GM19328 (cell line): ENCODE data around the gene SERPINB12.

Experiments used
- ATAC-seq: cut with Tn5 transposase; IDR thresholded peaks from one replicate; pipeline ENCODE4 v1.9.1; 2021; ENCODE audit warnings: mild to moderate bottlenecking, moderate library complexity; ENCODE audit not compliant: unreplicated experiment

The SERPINB12 gene

DNA sequence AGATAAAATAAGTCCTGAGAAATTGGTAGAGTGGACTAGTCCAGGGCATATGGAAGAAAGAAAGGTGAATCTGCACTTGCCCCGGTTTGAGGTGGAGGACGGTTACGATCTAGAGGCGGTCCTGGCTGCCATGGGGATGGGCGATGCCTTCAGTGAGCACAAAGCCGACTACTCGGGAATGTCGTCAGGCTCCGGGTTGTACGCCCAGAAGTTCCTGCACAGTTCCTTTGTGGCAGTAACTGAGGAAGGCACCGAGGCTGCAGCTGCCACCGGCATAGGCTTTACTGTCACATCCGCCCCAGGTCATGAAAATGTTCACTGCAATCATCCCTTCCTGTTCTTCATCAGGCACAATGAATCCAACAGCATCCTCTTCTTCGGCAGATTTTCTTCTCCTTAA lies 54.8 kb downstream of the SERPINB12 start:
- ATAC-seq, result no peak

DNA sequence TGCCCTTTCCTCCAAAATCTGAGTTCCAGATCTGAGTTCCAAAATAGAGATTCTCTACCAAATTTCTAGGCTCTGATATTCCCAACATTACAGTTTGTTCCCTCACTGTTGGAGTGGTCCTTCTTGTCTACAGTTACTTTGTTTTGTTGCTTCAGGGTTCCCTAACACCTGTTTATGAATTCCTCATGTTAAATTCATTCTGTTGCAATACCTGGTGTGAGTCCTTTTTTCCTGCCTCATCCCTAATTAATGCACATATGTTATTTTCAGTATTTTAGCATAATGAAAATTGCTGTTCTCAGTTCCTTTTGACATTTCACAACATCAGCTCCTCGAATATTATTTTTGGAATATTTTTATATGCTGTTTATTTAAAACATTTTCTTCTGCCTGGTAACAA lies 61.2 kb downstream of the SERPINB12 start:
- no peak for ATAC-seq

DNA sequence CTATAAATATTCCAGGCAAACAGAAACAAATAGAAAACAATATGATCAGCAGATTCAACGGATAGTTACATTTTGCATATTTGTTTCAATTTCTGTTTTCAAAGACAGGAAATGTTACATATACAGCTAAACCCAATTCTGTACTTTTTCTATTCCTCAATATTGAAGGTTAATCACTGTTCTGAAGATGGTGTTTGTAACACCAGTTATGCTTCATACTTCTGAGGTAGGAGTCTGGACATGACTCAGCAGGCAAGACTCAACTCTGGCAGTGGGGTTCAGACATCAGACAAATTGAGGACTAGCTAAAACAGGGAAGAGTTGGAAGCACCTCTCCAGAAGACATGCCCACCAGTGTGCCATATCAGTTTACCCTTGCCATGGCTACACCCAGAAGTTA lies 61.6 kb downstream of the SERPINB12 start:
- ATAC-seq, result peak; percentile 82

DNA sequence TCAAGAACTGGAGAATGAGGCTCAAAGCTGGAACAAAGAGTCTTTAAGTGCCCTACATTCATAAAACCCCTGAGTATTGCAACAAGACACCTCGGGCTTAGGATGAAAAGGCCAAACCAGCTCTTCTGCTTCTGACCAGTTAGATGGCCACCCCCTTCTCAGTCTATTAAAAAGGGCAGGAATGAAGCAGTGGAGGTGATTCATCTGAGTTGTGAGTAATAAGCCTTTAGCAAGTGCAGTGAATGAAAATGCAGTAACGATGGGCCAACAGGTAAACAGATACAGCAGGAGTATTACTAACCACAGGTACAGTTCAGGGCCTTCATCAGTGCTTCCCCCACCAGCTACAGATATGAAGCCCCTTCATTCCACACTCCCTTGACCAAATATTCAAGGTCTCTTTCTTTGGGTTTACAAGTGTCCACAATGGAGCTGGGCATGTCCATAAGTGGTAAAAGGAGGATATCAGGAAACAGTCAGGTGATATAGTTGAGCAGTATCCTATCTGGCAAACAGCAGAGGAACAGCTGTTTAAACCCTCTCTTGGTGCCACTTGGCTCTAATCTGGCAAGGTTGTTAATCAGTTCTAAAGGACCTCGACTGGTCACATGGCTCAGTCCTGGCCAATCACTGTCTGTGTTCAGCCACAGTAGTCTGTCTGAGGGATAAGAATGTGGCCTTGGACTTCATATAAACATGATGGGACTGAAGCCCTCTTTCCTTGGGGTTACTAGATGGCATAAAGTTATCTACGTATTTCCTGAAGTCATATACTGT lies 62.8 kb downstream of the SERPINB12 start:
- no peak for ATAC-seq

DNA sequence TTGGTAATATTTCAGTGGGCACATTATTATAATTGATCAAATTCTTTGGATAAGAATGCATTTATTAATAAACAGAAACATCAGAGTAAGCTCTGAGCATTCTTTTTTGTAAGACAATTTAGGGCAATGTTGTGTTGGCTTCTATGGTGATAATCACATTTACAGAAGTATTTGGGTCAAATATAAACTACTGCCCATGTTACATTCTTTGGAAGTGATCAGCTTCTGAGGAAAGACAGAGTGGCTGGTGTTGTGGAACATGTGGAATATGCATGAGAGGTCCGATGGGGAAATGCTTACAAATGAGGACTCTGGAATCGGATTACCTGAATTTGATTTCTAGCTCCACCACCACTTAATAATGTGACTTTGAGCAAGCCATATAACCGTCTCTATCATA lies 64.4 kb downstream of the SERPINB12 start:
- no peak for ATAC-seq

DNA sequence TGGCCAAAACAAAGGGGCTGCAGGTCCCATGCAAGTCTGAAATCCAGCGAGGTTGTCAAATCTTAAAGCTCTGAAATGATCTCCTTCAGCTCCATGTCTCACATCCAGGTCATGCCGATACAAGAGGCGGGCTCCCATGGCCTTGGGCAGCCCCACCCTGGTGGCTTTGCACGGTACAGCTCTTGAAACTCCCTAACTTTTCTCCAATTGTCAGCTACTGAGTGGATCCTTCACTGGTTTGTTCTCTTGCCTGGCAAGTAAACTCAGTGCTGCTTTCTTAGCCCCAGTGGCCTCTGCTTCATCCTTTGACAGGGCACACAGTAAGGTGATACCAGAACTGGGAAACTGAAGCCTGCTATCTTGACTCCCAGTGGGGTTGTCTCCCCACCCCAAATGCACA lies 71.3 kb downstream of the SERPINB12 start:
- no peak for ATAC-seq

DNA sequence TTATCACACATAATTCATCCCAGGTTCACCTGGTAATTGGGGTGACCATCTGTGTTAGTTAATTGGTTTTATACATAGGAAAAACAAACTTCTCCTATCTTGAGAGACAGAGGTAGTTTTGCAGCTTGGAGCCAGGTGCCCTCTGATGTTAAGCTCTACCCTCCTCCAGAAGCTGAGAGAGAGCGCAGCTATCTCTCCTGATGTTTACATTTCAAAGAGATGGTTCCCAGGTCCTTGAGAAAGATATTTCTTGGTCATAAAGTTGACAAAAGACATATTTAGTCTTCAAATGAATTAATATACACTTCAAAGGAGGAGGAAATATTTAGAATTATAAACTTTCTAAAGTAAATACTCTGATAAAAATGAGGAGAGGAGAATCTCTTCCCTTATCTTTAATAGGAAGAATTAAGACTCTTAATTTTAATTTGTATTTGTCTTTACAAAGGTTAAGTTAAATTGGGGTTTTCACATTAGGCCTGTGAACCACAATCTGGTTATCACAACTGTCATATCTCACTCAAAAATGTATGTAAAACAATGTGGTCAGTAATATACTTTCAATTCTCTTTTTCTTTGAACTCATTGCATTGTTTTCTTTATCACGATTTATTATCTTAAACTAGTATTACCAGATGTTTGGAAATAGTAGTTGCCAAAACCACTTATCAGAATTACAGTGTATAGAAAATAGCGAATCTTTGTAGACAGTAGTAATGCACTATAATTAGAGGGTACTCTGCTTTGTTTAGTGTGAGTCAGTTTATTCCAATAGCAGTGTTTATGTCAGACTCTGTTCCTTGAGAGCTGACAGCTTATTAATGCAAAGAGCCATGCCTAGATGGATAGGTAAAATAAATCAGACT lies 75.1 kb downstream of the SERPINB12 start:
- peak; percentile 76 for ATAC-seq

DNA sequence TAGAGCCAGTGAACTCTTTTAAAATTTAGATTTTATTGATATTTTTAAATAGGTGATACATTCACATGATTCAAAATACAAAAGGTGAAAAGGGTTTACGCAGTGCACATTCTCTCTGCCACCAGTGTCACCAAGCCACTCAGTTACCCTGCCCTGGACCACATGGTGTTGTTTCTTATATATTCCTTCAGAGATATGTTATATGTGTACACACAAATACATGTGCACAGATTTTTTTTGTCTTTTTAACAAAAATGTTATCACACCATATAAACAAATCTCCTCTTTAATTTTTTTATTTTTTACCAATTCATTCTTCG lies 75.7 kb downstream of the SERPINB12 start:
- no peak for ATAC-seq
